Putamen (tissue), 1 donor: ENCODE data around the gene CLTC.
"Not testable (repeated sequence)": the region's sequence is repeated elsewhere in the genome, so short reads cannot be mapped to it uniquely, and the experiment has no call there.

ENCODE experiments used
- DNase-seq: peaks from one replicate; pipeline ENCODE4 v3.0.0-alpha.2; 2016; ENCODE audit warnings: low spot score

Gene CLTC

GRCh38 chr17:59619298-59620063, at the start of gene CLTC:
Gene CLTC, plus strand, starts transcription at chr17:59619895. Its CDS starts 237 bp downstream, at chr17:59620132.
- DNase-seq = peak; percentile 95

GRCh38 chr17:59572301-59572924, 47.3 kb upstream of the CLTC start:
- no peak for DNase-seq

- DNase-seq = not testable (repeated sequence)
These were observed 35.5 kb upstream of the CLTC start for GRCh38 chr17:59584168-59584567.

GRCh38 chr17:59600169-59600568, 19.5 kb upstream of the CLTC start:
- DNase-seq = no peak

GRCh38 chr17:59601130-59601529, 18.6 kb upstream of the CLTC start:
- DNase-seq = no peak

GRCh38 chr17:59607061-59607460, 12.6 kb upstream of the CLTC start:
- no peak for DNase-seq

- DNase-seq = no peak
These were observed 11.8 kb upstream of the CLTC start for GRCh38 chr17:59607817-59608403.

- DNase-seq = no peak
These were observed 8.2 kb upstream of the CLTC start for GRCh38 chr17:59611503-59611902.

- no peak for DNase-seq
These were observed 3.3 kb upstream of the CLTC start for GRCh38 chr17:59616253-59616920.

- no peak for DNase-seq
These were observed 2.5 kb upstream of the CLTC start for GRCh38 chr17:59617156-59617732.

GRCh38 chr17:59619035-59619297, 729 bp upstream of the CLTC start:
- no peak for DNase-seq

GRCh38 chr17:59620064-59620359, 317 bp downstream of the CLTC start:
- DNase-seq = no peak

- peak; percentile 45 for DNase-seq
These were observed 994 bp downstream of the CLTC start for GRCh38 chr17:59620518-59621259.

- DNase-seq = no peak
These were observed 2.1 kb downstream of the CLTC start for GRCh38 chr17:59621771-59622170.

GRCh38 chr17:59623151-59623550, 3.5 kb downstream of the CLTC start:
- DNase-seq = no peak

- no peak for DNase-seq
These were observed 7.1 kb downstream of the CLTC start for GRCh38 chr17:59626756-59627155.

GRCh38 chr17:59627274-59627673, 7.6 kb downstream of the CLTC start:
- DNase-seq = no peak

- DNase-seq = no peak
These were observed 8.1 kb downstream of the CLTC start for GRCh38 chr17:59627770-59628171.

- DNase-seq = no peak
These were observed 9.5 kb downstream of the CLTC start for GRCh38 chr17:59629174-59629573.

- no peak for DNase-seq
These were observed 11.6 kb downstream of the CLTC start for GRCh38 chr17:59631276-59631675.

GRCh38 chr17:59632398-59632797, 12.7 kb downstream of the CLTC start:
- DNase-seq = no peak
